HEK293 (cell line): ENCODE results near the gene MPO.

Experiments
- CTCF ChIP-seq: fragments of 450-650 bp; formaldehyde crosslinking; IDR thresholded peaks from 2 replicates; pipeline ENCODE4 v1.5.1; 2016; ENCODE audit warnings: missing biosample characterization, missing genetic modification characterization
- GLI2 ChIP-seq: fragments of 450-650 bp; formaldehyde crosslinking; IDR thresholded peaks from 2 replicates; pipeline ENCODE4; 2017; ENCODE audit warnings: missing biosample characterization, missing genetic modification characterization, low read depth, borderline replicate concordance
- ZBTB49 ChIP-seq: fragments of 450-650 bp; formaldehyde crosslinking; IDR thresholded peaks from 2 replicates; pipeline ENCODE4 v1.5.1; 2016; ENCODE audit warnings: missing biosample characterization, missing genetic modification characterization, low read depth
- ZNF596 ChIP-seq: fragments of 450-650 bp; IDR thresholded peaks from 2 replicates; pipeline ENCODE4 v1.5.0; 2018; ENCODE audit warnings: missing biosample characterization, mild to moderate bottlenecking, missing genetic modification characterization, moderate library complexity
- ZNF776 ChIP-seq: fragments of 450-650 bp; formaldehyde crosslinking; IDR thresholded peaks from 2 replicates; pipeline ENCODE4 v1.5.0; 2017; ENCODE audit warnings: missing biosample characterization, missing genetic modification characterization, borderline replicate concordance

GRCh38 chr17:58325289-58325726 lies 44.6 kb upstream of the MPO start:
- no peak for TF ChIP-seq CTCF (tag by site-specific recombination)
- TF ChIP-seq ZNF596 (tag by site-specific recombination), result no peak
- no peak for TF ChIP-seq GLI2 (tag by site-specific recombination)
- TF ChIP-seq ZNF776 (tag by site-specific recombination), result no peak
- TF ChIP-seq ZBTB49 (tag by site-specific recombination), result no peak
